GM06990 (cell line): ENCODE data around the gene UBE2E1.

Experiments
- DNase-seq: peaks from one replicate; pipeline ENCODE4 v3.0.0-alpha.2; 2011; ENCODE audit not compliant: insufficient read length; ENCODE audit errors: extremely low read depth
- H3K27me3 ChIP-seq: replicated peaks from 2 replicates; pipeline ENCODE4 v1.6.0; 2011; ENCODE audit warnings: low read length; ENCODE audit not compliant: control insufficient read depth, insufficient read depth
- H3K36me3 ChIP-seq: 2 replicates; pipeline ENCODE4 v1.5.1; 2011; ENCODE audit warnings: low read length; ENCODE audit not compliant: control insufficient read depth, insufficient read depth
- H3K4me3 ChIP-seq: replicated peaks from 2 replicates; pipeline ENCODE4 v1.5.1; 2011; ENCODE audit warnings: low read depth, mild to moderate bottlenecking, control low read depth, low read length
- TF ChIP-seq, protein P1 (sequence below): IDR thresholded peaks from 2 replicates; pipeline ENCODE4 v1.5.1; 2011; ENCODE audit warnings: low read length, control low read depth, mild to moderate bottlenecking, inconsistent platforms; ENCODE audit not compliant: insufficient read depth, poor library complexity, severe bottlenecking

The UBE2E1 gene

GRCh38 chr3:23872330-23872729, 66.6 kb downstream of the UBE2E1 start:
- TF ChIP-seq, protein P1, sequence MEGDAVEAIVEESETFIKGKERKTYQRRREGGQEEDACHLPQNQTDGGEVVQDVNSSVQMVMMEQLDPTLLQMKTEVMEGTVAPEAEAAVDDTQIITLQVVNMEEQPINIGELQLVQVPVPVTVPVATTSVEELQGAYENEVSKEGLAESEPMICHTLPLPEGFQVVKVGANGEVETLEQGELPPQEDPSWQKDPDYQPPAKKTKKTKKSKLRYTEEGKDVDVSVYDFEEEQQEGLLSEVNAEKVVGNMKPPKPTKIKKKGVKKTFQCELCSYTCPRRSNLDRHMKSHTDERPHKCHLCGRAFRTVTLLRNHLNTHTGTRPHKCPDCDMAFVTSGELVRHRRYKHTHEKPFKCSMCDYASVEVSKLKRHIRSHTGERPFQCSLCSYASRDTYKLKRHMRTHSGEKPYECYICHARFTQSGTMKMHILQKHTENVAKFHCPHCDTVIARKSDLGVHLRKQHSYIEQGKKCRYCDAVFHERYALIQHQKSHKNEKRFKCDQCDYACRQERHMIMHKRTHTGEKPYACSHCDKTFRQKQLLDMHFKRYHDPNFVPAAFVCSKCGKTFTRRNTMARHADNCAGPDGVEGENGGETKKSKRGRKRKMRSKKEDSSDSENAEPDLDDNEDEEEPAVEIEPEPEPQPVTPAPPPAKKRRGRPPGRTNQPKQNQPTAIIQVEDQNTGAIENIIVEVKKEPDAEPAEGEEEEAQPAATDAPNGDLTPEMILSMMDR = no peak
- no peaks in the 10 kb centered on the region for H3K27me3 ChIP-seq
- DNase-seq = no peak

DNA sequence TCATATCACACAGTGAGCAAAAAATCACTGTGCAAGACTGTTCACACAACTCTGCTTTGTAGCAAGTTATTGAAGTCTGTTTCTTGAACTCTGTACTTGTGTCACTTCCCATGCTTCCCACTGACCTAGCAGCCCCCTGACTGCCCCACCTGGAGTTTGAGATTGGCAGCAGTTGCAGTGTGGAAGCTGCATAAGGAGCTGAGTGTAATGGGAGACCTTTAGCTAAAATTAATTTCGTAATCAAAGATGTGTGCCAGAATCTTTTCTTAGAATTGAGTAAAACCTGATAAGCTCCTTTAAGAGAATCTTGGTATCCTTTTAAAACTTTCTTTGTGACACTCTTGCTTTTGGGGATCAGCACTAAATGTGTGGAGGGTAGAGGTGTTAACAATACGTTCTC, 68.2 kb downstream of the UBE2E1 start:
- Histone ChIP-seq H3K27me3 (no peaks in the 10 kb centered on the region), H3K36me3 (no peaks in the 10 kb centered on the region), H3K4me3 (no peak overlapping the region)
- DNase-seq = no peak
- TF ChIP-seq, protein P1 = no peak

More at GRCh38 chr3:23872330-23872729, 66.6 kb downstream of the UBE2E1 start:
- no peak overlapping the region for H3K4me3 ChIP-seq
- H3K36me3 ChIP-seq = no peaks in the 10 kb centered on the region

DNA sequence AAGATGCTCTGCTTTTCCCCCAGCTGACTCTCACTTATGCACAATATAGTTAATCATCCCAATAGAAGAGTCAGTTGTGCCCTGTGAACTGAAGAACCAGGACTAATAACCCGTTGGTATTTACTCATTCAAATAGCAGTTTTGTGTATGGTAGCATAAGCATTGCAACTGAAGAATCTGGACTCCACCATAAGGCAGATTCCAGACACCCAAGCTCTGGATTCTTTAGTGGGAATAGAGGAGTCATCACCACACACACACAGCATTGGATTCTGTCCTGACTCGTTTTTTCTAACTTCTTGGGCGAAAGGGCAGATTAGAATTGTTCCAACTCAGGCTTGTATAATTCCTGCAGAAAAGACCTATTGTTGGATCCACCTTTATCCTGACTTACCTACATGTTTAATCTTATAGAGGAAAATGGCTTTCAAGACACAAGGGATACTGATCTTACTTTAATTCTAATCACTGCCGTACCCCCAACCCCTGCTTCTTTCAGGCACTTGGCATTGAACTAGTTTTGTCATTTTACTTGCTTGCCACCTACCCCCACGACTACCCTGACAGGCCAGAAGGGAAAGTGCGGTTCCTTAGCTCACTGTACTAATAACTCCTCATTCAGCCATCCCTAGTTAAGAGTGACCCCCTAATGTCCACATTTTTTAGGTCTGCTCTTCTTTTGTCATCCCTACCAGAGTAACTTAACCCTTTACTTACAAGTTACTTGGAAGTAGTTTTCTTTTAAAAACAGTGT, 68.8 kb downstream of the UBE2E1 start:
- no peaks in the 10 kb centered on the region for H3K36me3 ChIP-seq
- no peak for DNase-seq
- TF ChIP-seq, protein P1 = no peak
- H3K4me3 ChIP-seq = no peak overlapping the region
- no peaks in the 10 kb centered on the region for H3K27me3 ChIP-seq

GRCh38 chr3:23875113-23875725, 69.5 kb downstream of the UBE2E1 start:
- DNase-seq = no peak
- TF ChIP-seq, protein P1 = no peak
- Histone ChIP-seq H3K27me3 (no peaks in the 10 kb centered on the region), H3K4me3 (no peak overlapping the region), H3K36me3 (no peaks in the 10 kb centered on the region)

DNA sequence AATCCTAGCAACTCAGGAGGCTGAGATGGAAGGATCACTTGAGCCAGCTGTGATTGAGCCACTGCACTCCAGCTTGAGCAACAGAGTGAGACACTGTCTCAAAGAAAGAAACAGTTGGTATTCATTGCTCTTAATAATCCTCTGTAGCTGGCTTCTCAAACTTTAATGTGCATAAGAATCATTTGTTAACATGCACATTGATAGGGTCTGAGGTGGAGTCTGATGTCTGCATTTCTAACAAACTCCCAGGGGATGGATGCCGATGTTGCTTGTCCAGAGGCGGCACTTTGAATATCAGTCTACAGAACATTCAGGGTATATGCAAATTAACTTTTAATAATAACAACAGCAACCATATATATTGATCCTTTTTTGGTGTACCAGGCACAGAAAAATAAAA, 71.2 kb downstream of the UBE2E1 start:
- DNase-seq = no peak
- Histone ChIP-seq H3K36me3 (no peaks in the 10 kb centered on the region), H3K27me3 (no peaks in the 10 kb centered on the region), H3K4me3 (no peak overlapping the region)
- TF ChIP-seq, protein P1 = no peak
